Activated CD4-positive, alpha-beta T cell treated with anti-CD3 and anti-CD28 coated beads for 4 hours (primary cell): Measurements from ENCODE around the gene ALDH2.
"Not testable (repeated sequence)": the region's sequence is repeated elsewhere in the genome, so short reads cannot be mapped to it uniquely, and the experiment has no call there.

ENCODE experiments used
- DNase-seq, 2 donors: peaks; one replicate each; pipeline ENCODE4 v3.0.0-alpha.2; 2020

ALDH2 gene

GRCh38 chr12:111759991-111760390 lies 6.7 kb upstream of the ALDH2 start:
- DNase-seq, result no peak

DNA sequence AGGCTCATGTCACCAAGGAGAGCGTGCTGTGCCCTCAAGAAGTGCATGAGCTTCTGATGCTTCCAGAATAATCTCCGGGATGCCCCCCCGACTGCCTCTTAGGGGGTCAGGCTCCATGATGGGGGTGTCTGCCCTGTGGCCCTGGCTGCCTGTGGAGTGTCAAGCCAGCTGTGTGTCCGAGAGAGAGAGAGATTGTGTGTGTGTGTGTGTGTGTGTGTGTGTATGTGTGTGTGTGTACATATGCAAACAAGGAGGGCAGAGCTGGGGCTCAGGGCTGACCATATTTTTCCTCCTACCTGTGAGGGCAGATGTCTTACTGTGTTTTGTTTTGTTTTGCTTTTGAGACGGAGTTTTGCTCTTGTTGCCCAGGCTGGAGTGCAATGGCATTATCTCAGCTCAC lies 5.6 kb upstream of the ALDH2 start:
- no peak for DNase-seq

GRCh38 chr12:111761706-111762105 lies 5.0 kb upstream of the ALDH2 start:
- DNase-seq, result no peak

- DNase-seq, result not testable (repeated sequence)
Observed at GRCh38 chr12:111763552-111763951, 3.2 kb upstream of the ALDH2 start.

DNA sequence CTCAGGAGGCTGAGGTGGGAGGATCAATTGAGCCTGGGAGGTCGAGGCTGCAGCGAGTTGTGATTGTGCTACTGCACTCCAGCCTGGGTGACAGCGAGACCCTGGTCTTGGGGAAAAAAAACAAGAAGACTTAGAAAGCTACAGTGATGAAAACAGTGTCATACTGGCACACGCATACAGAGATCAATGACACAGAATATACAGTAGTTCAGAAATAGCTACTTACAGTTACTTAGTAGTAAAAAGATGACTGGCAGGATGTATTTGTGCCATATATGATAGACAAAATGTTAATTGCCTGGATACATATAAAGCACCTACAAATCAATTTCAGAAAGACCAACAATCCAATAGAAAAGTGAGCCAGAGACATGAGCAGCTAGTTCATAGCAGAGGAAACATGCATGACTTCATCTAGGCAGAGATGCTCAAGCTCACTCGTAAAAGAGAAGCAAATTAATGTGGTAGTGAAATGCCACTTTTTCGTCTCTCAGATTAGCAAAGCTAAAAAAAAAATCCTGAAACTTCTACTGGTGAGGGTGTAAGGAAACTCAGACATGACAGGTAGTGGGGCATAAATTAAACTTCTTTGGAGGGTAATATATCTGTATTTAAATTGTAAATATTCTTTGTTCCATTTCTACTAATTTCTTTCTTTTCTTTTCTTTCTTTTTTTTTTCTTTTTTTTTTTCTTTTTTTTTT lies 2.5 kb upstream of the ALDH2 start:
- no peak for DNase-seq

DNA sequence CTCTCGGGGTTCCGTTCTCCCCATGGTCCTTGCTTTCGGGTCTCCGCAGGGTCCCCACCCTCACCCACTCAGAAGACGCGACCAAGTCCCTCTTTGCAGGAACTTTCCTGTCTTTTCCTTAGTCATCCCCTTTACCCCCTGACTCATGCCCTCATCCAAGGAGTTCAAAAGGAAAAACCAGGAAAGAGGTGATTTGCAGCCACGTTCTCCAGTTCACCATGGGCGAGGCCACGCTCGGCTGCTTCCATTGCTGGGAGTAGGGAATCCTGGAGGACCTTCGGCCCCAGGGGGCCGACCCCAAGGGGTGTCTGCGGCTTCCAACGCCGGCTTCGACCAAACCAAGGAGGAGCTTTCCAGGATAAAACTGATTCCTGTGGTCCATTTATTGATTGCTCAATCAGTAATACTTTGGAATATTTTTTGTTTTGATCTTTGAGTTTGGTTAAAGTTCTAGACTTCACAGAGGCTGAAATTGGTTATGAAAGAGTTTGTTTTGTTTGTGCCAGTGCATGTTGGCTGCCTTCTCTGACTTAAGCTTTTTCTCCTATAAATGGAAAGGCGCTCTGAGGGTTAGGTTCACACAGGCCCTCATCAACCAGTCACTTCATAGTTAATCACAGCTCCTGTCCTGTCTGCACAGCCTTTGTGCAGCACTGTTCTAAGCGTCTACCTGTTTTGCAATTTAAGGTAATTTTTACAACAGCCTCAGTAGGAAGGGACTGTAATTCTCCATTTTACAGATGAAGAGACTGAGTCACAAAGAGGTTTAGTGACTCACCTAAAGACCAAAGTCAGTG lies 827 bp downstream of the ALDH2 start:
- no peak for DNase-seq

GRCh38 chr12:111768159-111768895 lies 1.6 kb downstream of the ALDH2 start:
- no peak for DNase-seq

- no peak for DNase-seq
Observed at GRCh38 chr12:111769599-111769998, 2.9 kb downstream of the ALDH2 start.

DNA sequence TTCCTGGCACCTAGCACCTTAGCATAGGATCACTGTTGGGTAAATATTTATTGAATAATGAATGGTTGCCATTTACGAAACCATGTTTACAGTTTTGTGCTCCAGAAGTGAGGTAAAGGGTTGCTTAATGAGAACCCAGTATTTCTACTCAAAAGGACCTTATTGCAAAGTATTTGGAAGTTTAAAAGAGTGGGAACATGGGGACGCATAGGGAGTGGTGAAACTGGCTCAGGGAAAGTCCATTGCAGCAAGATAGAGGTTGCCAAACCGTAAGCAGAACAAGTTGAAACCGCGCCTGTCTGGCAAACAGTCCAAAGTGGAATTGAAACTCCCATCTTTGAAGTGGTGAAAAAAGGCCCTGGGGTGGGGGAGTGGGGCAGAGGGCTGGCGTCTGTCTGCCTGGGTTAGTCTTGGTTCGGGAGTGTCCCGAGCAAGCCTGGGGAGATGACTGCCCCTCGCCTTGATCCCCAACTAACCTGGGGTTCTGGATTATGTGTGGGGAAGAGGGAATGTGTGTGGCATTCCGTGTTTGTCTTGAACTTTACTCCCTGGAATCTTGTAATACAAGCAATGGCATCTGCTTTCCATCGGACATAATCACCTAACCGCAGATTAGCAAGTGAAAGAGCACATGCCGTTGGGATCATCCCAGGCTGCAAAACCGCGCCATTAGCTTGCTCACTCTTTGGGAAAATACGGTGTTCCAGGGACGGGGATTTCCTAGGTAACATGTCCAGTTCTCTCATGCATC lies 7.2 kb downstream of the ALDH2 start:
- no peak for DNase-seq

DNA sequence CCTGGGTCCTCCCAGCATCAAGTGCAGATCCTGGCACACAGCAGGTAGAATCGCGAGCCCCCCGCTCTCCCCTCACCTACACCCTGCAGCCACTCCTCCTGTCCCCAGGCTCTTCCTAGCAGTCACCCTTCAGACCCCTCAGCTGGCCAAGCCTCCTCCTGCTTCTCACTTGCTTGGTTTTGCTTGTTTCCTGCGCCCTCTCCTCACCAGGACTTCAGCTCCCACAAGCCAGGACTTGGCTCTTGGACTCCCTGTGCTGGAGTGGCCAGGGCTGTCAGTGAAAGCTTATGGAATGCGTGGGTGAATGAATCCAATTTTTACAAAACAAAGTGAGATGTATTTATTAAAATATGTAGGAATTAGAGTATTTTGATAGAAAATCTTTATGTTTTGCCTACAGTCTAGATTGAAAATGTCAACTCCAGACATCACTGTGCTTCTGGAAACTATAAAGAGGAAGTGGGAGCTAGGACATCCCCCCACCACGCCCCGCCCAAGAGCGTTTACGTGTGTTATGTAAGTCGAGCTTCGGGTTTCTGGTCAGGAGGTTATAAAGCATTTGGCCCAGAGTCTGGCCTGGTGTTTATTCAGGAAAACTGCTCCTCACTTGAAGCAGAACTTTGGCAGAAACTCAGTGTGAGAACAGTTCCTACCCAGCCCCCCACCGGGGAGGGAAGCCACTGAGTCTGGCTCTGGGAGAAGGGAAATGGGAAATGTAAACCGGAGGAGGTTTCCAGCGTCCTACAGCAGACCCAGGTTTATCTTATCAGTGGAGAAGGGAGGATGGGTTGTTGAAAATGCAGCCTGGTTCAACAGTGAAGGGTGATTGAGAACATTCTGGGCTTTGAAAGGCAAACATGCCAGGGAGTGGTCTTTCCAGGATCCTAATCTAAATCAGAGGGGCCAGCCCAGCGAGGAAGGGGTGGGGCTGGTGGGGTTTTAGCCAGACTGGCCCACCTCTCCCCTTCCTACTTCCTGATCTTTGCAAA lies 8.8 kb downstream of the ALDH2 start:
- DNase-seq, result no peak

- DNase-seq, result no peak
Observed at GRCh38 chr12:111776836-111777344, 10.2 kb downstream of the ALDH2 start.

GRCh38 chr12:111777345-111778045 lies 10.8 kb downstream of the ALDH2 start:
- DNase-seq, result no peak

DNA sequence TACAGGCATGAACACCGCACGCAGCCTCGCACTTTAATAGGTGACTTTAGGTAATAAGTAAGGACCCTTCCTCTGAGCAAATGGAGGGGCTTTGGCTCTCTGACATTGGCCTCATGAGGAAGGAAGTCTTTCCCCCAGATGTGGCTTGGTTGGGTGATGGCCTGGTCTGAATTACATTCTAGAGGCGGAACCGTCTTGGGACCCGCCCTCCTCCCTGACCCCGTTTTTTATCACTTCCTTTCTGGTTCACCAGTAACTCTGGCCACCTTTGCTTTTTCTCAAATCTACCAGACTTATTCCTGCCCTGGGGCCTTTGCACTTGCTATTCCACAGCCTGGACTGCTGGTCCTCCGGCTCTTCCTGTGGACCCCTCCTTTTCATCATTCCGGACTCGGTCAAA lies 13.4 kb downstream of the ALDH2 start:
- no peak for DNase-seq

DNA sequence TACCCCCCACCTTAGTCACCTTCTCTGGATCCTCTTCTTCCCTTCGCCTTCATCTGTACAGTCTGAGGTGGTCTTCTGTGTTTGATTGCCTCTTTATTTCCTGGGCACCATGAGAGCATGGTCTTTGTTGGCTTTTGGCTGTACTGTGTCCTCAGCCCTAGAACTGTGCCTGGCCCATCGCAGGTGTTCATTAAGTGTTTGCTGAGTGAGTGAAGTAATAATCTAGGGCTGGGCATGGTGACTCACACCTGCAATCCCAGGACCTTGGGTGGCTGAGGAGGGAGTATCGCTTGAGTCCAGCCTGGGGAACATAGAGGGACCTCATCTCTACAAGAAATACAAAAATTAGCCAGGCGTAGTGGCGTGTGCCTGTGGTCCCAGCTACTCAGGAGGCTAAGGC lies 13.9 kb downstream of the ALDH2 start:
- DNase-seq, result no peak

DNA sequence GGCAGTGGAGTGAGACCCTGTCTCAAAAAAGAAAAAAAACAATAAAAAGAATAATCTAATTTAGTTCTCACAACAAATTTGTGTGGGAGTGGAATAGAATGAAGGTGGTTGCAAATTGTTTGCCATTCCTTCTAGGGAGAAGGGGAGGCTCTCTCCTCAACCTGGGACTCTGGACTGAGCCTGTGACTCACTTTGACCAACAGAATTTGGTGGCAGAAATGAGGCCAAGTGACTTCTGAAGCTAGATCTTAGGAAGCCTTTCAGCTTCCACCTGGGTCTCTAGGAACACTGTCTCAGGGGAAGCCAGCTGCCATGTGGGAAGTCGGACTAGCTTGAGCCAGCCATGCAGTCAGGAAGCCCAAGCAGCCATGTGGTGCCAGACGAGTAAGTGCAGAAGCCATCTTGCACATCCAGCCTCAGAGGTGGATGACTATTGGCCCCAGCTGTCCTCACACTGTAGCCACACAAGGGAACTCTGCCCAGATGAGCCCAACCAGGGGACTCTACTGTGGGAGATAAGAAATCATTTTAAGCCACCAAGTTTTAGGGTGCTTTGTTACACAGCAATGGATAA lies 14.4 kb downstream of the ALDH2 start:
- no peak for DNase-seq

DNA sequence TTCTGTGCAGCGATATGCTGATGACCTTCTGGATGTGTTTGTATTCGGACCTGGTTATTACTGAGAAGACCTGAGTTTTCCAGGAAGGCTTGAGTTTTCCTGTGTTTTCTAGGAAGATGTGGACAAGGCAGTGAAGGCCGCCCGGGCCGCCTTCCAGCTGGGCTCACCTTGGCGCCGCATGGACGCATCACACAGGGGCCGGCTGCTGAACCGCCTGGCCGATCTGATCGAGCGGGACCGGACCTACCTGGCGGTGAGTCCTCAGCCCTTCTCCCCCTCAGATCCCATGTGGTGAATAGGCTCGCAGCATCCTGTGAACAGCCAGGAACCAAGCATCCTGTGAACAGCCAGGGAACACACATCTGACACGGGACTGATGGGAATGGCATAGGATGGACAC lies 16.3 kb downstream of the ALDH2 start:
- no peak for DNase-seq

DNA sequence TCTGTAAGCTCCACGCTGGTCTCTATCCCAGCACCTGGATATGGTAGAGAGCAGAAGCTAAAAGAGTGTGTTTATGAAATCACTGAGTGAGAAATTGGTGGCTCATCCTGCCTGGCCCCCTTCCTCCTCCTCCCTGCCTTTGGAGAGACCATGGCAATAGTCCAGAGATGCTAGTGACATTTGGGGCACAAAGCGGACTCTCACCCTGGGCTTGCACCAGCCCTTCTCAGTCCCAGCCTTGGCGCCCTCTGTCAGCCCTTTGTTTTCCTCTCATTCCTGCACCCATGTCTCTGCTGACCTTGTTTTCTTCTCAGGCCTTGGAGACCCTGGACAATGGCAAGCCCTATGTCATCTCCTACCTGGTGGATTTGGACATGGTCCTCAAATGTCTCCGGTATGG lies 18.2 kb downstream of the ALDH2 start:
- DNase-seq, result no peak

- DNase-seq, result no peak
Observed at GRCh38 chr12:111785651-111786050, 18.9 kb downstream of the ALDH2 start.

GRCh38 chr12:111788178-111788654 lies 21.5 kb downstream of the ALDH2 start:
- DNase-seq, result no peak

- DNase-seq, result no peak
Observed at GRCh38 chr12:111789779-111790178, 23.0 kb downstream of the ALDH2 start.
